ENCODE data around the gene PDK2. TPM values are rescaled to one million over a fixed set of nuclear protein-coding genes. Genes with fewer than 3 reads are reported as not detected.
A peak's percentile ranks its signal among the peaks of the same experiment; 100 is the strongest.

PDK2 gene
- total and polyA plus RNA-seq, 9 of the 15 experiments (the other 6 are each of a cell fraction or from before 2014, with no cell fraction given) = 0.03 to 2.5 (median 1.4) TPM

GRCh38 chr17:50149417-50150353 lies 54.5 kb downstream of the PDK2 start (continued):
- TF ChIP-seq THAP12 (CRISPR knock-in tag; IDR thresholded peaks at IDR 0.05) = 0 out of 2 replicates have a peak, but pooled peaks have one; percentile 42
- TF ChIP-seq FOXP4 (CRISPR knock-in tag; IDR thresholded peaks at IDR 0.05; ENCODE audit: borderline replicate concordance) = no peak
- TF ChIP-seq GABPB1 (CRISPR knock-in tag; IDR thresholded peaks at IDR 0.05) = peak; percentile 62
- no peak for TF ChIP-seq POLR3A (IDR thresholded peaks at IDR 0.05; ENCODE audit: borderline replicate concordance, extremely low read depth, insufficient read depth, insufficient read length)
- no peak for TF ChIP-seq NKRF (IDR thresholded peaks at IDR 0.05; ENCODE audit: borderline replicate concordance)
- no peak for TF ChIP-seq STAT5A (IDR thresholded peaks at IDR 0.05; ENCODE audit: borderline replicate concordance, low read length)
- no peak for TF ChIP-seq MAFG (tag; conservative IDR thresholded peaks at IDR 0.05)
- TF ChIP-seq ZNF311 (CRISPR knock-in tag; IDR thresholded peaks at IDR 0.05) = no peak
- TF ChIP-seq MTA3 (IDR thresholded peaks at IDR 0.05; ENCODE audit: borderline replicate concordance) = peak; percentile 74; the same call in 1 of the 2 replicates
- peak; percentile 60 for TF ChIP-seq HMGN3 (IDR thresholded peaks at IDR 0.05; ENCODE audit: borderline replicate concordance, extremely low read depth, insufficient read length, low read depth, low read length)
- peak; percentile 61 for TF ChIP-seq ETV1 (tag; conservative IDR thresholded peaks at IDR 0.05; ENCODE audit: low read depth)
- peak; percentile 33 for TF ChIP-seq PHF20 (IDR thresholded peaks at IDR 0.05; ENCODE audit: partially characterized antibody)
- TF ChIP-seq DNMT1 (IDR thresholded peaks at IDR 0.05) = no peak
- TF ChIP-seq NUFIP1 (IDR thresholded peaks at IDR 0.05; ENCODE audit: partially characterized antibody) = no peak
- TF ChIP-seq DACH1 (IDR thresholded peaks at IDR 0.05; ENCODE audit: partially characterized antibody) = no peak
- no peak for TF ChIP-seq TFE3 (CRISPR knock-in tag; IDR thresholded peaks at IDR 0.05)
- 0 out of 2 replicates have a peak, but pooled peaks have one; percentile 54 for TF ChIP-seq SMAD4 (CRISPR knock-in tag; conservative IDR thresholded peaks at IDR 0.05)
- peak; percentile 19; the same call in 1 of the 2 replicates for TF ChIP-seq ATF7 (IDR thresholded peaks at IDR 0.05)
- TF ChIP-seq RAD51 (IDR thresholded peaks at IDR 0.05; ENCODE audit: borderline replicate concordance, low read depth) = no peak

Data from K562 (cell line).